NK-92 (cell line): ENCODE results near the gene PATL2.
"Not testable (repeated sequence)": the region's sequence is repeated elsewhere in the genome, so short reads cannot be mapped to it uniquely, and the experiment has no call there.

Experiments
- DNase-seq: peaks from one replicate; lab custom pipeline; 2025; ENCODE audit not compliant: unreplicated experiment; lab: John Stamatoyannopoulos, UW

PATL2 gene

GRCh38 chr15:44711096-44711742 lies at the start of gene PATL2, which contains the start of gene B2M:
TSS of gene PATL2 (minus strand) at chr15:44711323. CDS start at chr15:44676490, 34,833 bp downstream.
TSS of gene B2M (plus strand) at chr15:44711517. CDS start at chr15:44711547, 30 bp downstream.
- peak; percentile 61 for DNase-seq

DNA sequence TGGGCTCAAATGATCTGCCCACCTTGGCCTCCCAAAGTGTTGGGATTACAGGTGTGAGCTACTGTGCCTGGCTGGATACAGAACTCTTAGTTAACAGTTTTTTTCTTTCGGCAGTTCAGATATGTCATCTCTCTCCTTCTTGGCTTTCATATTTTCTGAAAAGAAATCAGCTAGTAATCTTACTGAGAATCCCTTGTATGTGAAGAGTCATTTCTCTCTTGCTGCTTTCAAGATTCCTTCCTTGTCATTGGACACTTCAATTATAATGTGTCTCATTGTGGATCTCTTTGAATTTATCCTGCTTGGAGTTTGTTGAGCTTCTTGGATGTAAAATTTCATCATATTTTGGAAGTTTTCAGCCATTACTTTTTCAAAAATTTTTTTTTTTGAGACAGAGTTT lies 42.2 kb upstream of the PATL2 start:
- DNase-seq = no peak

DNA sequence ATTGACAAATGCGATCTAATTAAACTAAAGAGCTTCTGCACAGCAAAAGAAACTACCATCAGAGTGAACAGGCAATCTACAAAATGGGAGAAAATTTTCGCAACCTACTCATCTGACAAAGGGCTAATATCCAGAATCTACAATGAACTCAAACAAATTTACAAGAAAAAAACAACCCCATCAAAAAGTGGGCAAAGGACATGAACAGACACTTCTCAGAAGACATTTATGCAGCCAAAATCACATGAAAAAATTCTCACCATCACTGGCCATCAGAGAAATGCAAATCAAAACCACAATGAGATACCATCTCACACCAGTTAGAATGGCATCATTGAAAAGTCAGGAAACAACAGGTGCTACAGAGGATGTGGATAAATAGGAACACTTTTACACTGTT lies 32.3 kb upstream of the PATL2 start:
- DNase-seq = not testable (repeated sequence)

- not testable (repeated sequence) for DNase-seq
Observed at GRCh38 chr15:44739222-44739847, 28.2 kb upstream of the PATL2 start.

DNA sequence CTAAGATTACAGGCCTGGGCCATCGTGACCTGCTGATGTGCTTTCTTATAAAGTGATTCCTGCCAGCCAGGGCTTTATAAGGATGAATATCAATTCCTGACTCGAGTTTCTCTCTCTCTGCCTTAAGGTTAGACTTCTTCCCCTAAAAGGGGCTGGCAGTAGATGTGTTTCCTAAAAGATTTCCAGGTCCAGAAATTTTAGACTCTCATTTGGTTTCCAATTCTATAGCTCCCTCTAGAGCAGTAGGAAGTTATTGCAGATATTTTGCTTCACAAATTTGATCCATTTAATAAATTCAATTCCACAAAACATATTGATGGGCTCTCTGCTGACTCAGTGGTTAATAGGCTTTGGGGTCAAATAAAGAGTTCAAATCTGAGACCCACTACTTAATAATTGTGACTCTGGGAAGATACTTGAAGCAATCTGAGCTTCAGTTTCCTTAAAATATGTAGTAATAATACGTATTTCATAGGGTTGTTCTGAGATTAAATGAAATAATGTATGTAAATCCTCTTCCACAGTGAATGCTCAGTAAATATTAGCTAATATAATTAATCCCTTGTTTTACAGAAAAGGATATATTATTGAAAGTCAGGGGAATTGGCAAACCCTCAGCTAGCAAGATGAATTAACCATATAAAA lies 27.3 kb upstream of the PATL2 start:
- DNase-seq = no peak

GRCh38 chr15:44736181-44736765 lies 25.1 kb upstream of the PATL2 start, which contains the start of gene TRIM69:
TSS of gene TRIM69 (plus strand) at chr15:44736528. CDS start at chr15:44736705, 177 bp downstream.
- DNase-seq = no peak

GRCh38 chr15:44735482-44736180 lies 24.5 kb upstream of the PATL2 start:
- no peak for DNase-seq

GRCh38 chr15:44734839-44735481 lies 23.8 kb upstream of the PATL2 start:
- no peak for DNase-seq

- DNase-seq = no peak
Observed at GRCh38 chr15:44729408-44730127, 18.4 kb upstream of the PATL2 start.

DNA sequence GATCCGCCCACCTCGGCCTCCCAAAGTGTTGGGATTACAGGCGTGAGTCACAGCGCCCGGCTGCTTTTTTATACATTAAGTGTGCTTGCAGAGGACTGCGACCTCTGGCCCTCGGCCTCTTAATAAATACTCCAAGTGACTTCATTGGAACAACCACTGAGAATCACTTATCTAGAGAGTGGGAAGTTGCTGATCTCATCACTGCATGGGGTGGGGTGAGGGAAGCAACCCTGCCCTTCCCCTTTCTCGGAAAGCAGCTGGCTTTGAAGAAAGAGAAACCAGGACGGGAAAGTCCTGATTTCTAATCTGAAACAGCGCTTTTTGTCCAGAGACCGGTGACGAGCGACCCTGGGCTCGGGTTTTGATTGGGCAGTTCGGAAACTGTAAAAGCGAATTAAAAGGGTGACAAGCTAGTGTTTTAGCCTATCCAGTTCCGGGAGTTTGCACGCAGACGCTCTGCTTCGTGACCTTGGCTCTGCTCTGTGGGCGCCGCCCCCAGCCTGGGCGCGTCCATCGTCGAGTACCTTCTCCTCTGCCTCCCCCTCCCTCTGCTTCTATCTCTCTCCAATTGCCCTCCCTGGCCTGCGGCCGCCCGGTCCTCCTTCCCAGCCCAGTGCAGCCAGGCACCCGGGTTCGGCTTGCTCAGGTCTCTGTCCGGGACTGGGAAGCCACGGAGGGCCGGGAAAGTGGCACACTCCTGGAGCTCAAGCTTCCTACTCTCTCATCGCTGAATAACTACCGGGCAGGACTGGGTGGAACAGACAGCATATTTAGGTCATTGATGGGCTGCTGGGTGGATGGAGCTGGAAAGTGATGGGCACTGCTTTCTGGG lies 17.7 kb upstream of the PATL2 start:
- DNase-seq = peak; percentile 81

DNA sequence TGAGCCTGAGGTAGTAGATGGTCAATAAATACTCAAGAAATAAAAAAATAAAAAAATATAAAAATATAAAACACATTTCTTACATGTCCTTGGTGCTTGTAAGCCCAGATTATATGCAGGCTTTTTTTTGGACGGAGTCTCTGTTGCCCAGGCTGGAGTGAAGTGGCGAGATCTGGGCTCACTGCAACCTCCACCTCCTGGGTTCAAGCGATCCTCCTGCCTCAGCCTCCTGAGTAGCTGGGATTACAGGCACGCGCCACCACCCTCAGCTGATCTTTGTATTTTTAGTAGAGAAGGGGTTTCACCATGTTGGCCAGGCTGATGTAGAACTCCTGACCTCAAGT lies 17.1 kb upstream of the PATL2 start:
- DNase-seq = not testable (repeated sequence)

- DNase-seq = no peak
Observed at GRCh38 chr15:44727485-44728231, 16.5 kb upstream of the PATL2 start.

DNA sequence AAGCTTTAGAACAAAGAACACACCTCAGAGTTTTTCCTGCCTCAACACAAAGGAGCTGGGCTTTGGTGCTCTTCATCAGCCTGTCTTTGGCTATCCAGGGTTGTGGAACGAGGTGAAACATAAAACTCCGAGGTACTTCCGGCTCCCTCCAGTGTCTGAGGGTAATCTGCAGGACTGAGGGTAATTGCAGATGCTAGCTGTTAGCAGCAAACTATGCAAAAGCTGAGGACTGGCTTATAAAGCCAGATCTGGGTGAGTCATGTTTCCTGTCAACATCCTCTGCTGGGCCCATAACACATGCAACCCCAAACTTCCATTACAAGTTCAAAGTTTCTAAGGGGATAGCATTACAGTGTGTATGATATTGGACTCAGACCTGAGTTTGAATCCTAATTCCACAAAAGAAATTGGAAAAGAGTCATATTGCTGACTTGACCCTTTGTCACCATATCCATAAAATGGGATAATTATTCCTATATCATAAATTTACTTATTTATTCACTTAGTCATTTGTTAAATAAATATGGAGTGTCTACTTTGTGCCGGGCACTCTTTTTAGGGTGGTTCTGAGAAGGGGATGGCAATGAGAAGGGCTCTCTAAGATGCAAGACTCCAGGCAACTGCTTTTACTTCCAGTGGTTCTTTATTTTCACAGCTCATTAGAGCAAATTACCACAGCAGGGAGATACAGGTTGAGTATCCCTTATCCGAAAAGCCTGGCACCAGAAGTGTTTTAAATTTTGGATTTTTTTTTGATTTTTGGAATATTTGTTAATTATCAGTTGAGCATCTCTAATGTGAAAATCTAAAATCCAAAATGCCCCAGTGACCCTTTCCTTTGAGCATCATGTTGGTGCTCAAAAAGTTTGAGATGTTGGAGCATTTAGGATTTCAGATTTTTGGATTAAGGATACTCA lies 15.7 kb upstream of the PATL2 start:
- DNase-seq = no peak

DNA sequence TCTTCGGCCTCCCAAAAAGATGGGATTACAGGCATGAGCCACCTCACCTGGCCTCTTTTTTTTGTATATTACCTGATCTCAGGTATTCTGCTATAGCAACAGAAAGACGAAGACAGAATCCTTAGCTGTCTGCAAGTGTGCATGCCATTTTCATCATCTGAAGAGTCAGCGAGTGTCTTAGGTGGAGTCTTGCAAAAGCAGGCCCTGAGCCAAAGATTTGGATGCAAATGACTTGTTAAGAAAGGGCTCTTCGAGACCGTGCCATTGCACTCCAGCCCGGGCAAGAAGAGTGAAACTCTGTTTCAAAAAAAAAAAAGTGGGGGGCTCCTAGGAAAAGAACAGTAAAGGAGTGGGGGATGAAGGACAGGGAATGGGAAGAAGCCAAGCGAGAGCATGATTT lies 15.0 kb upstream of the PATL2 start:
- no peak for DNase-seq

DNA sequence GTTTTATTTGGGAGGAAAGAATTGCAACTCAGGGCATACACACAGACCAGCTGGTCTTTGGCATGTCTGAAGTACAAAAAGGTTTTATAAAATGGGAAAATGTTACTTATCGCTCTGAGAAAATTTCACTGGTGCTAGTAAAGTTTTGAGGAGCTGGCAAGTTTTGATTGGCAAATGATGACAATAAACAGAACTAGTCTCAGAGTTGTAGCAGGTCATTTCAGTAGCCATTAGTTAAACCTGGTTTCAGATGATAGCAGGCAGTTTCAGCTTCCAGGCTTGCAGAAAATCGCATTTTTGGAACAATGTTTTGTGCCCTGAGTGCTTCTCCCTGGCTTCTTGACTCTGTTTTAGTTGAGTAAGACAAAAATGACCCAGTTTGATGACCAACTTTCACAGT lies 10.9 kb upstream of the PATL2 start:
- DNase-seq = no peak

DNA sequence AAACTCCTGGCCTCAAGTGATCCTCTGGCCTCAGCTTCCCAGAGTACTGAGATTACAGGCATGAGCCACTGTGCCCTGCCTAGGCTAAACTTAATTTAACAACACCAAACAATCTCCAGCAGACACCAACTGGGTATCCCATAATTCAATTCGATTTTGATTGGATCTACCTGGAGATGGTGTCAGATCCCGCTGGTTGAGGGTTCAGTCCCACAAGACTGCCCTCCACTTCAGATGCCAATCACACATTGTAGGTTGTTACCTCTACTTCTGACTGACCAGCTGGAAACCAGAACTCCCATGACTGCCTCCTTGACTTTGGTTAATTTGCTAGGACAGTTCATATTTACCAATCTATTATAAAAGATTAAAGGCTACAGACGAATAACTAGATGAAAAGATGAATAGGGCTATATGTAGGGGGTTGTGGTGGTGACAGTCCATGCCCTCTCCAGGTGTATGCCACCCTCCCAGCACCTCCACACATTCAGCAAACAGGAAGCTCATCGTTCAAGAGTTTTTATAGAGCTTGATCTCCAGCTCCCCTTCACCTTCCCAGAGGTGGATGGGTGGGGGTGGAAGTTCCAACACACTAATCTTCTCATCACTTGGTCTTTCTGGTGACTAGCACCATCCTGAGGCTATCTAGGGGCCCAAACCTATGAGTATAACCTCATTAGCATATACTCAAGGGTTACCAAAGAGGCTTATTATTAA lies 9.5 kb upstream of the PATL2 start:
- no peak for DNase-seq

DNA sequence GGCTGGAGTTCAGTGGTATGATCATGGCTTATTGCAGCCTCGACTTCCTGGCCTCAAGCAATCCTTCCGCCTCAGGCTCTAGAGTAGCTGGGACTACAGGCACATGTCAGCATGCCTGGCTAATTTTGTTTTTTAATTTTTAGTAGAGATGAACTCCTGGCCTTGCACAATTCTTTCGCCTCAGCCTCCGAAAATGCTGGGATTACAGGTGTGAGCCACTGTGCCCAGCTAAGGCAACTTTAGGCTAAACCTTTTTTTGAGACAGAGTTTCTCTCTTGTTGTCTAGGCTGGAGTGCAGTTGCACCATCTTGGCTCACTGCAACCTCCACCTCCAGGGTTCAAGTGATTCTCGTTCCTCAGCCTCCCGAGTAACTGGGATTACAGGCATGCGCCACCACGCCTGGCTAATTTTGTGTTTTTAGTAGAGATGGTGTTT lies 8.9 kb upstream of the PATL2 start:
- not testable (repeated sequence) for DNase-seq
